ENCODE measurements around the gene SMIM14.
"Not testable (repeated sequence)": the region's sequence is repeated elsewhere in the genome, so short reads cannot be mapped to it uniquely, and the experiment has no call there.

The SMIM14 gene

DNA sequence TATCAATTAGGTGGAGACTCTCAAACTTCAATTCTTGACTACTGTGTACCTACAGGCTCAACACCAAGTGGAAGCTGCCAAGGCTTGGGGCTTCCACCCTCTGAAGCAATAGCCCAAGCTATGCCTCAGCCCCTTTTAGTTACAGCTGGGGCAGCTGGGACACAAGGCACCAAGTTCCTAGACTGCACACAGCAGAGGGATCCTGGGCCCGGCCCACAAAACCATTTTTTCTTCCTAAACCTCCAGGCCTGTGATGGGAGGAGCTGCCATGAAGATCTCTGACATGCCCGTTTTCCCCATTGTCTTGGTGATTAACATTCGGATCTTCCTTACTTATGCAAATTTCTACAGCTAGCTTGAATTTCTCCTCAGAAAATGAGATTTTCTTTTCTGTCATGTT lies 108.0 kb downstream of the SMIM14 start:
- DNase-seq (ENCODE audit: low spot score): no peak

DNA sequence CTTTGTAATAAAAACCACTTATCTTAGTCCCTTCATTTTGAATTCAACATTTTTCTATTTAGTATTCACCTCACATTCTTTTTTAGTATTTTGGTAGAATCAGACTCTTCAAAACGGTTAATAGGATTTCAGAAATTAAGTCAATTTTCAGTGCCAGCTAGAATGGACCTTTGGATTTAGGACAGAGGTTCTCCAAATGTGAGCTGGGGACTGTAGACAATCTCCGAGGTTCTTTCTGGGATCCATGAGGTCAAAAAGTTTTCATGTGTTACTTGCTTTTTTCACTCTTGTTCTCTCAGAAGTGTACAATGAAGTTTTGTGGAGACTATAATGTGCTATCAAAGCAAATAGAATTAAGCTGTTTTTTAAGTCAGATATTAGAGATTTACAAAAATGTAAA lies 109.1 kb downstream of the SMIM14 start:
- DNase-seq (ENCODE audit: low spot score): no peak

DNA sequence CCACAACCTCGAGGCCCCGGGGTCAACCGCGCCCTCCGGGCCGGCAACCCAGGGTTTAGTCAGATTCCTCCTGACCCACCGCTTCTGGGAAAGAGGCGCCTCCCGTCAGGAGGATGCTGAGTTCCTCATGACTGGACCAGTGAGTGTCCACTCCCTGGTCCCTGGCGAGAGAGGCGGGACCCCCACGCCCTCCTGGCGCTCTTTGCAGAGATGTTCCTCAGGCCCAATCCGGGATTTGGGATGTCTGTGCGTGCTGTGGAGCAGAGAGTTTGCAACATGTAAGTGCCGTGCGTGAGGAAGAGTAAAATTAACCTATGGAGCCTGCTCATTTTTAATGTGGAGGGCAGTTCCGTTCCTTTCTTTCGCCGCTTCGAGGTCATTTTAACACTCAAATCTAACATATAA lies 110.6 kb downstream of the SMIM14 start:
- DNase-seq (ENCODE audit: low spot score): no peak

DNA sequence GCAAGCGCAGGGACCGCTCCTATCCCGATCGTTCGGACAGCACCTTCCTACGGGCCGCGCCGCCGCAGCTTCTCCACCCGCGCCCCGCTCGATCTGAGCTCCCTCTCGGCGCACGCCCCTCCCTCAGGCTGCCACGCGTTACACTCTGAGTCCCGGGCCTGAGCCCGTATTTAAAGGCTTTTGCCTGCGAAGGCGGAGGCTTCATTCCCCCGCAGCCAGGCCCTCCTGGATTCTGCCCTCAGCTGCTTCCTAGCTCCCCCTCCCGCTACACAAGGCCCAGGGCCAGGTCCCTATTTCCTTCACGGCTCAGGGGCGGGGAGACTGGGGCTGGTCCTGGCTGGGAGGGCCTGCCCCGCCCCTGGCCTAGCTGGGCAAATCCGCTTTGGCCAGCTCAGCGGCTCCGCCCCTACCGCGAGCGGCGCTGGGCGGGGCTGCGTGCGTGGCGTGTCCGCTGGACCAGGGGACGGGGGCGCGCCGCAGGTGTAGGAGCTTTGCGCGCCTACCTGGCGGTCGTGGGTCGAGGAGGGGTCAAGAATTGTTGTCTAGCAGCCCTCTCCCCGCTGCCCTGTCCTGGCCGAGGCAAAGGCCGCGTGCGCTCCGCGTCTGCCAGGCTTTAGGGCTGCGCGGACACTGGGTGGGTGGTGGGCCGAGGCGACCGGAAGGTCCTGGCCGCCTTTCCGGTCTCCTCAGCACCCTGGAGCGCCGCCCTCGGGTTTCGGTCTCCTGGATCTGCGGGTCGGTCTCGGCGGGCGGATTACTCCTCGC lies 111.2 kb downstream of the SMIM14 start, which contains the start of gene UGDH:
UGDH (minus strand) TSS at position 144 of the 765 bp plus-strand sequence. CDS start 5,927 bp downstream, outside the sequence.
- peak; percentile 99 for DNase-seq (ENCODE audit: low spot score)

DNA sequence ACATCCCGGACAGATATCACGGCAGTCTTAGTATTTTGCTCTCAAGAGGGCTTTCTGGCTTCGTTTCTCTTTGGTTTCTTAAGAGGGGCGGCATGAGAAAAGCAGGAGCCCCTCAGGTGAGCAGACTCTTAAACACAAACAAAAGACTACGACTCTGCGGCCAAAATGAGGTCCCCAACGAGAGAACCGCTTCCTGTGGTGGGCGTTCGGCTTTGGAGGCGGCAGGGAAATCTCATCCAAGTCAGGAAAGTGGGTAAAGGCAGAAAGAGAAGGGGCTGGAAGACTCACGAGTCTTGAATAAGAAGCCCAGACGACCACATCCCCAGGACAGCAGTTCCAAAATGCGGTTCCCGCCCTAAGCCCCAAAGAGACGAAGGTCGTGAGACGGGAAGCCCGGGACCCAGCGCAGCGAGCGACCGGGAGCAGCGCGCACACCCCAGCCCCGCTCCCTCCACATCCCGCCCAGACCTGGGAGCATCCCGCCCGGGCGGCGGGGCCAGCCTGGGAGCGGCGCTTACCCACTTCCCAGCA lies 111.8 kb downstream of the SMIM14 start:
- no peak for DNase-seq (ENCODE audit: low spot score)

DNA sequence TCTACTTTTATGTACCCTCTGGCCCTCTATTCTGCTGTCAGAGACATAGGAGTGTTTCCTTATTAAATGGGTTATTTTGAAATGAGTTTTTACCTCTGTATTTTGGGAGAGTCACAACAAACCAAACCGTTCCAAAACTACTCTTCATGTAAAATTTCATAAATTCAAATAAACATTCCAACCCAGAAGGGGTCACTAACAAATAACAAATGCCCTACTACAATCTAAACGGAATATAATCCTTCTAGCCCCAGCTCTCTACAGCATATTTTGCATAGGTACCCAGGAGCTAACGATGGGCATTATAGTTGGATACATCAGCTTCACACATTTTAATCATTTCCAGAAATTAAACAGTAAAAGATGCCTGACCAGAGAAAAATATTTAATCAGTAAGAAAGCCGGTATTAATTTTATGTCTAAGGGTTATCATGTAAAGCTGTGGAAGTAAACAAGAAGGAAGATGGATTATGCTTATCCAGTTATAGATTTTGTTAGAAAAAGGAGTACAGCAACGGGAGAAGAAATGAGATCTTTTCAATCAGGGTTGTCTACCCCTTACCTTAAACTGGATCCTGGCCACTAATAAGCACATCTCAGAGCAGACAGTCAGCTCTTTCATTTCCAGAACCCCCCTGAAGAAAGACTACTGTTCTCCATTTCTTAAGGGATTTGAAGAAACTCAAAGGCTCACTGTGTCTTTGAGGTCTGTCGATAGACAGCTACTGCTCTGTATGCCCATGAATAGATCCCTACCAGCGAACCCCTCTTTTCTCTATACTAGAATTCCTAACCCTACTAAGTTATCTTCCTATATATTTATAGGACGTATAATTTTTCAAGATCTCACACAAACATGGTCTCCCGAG lies 112.6 kb downstream of the SMIM14 start:
- no peak for DNase-seq (ENCODE audit: low spot score)

DNA sequence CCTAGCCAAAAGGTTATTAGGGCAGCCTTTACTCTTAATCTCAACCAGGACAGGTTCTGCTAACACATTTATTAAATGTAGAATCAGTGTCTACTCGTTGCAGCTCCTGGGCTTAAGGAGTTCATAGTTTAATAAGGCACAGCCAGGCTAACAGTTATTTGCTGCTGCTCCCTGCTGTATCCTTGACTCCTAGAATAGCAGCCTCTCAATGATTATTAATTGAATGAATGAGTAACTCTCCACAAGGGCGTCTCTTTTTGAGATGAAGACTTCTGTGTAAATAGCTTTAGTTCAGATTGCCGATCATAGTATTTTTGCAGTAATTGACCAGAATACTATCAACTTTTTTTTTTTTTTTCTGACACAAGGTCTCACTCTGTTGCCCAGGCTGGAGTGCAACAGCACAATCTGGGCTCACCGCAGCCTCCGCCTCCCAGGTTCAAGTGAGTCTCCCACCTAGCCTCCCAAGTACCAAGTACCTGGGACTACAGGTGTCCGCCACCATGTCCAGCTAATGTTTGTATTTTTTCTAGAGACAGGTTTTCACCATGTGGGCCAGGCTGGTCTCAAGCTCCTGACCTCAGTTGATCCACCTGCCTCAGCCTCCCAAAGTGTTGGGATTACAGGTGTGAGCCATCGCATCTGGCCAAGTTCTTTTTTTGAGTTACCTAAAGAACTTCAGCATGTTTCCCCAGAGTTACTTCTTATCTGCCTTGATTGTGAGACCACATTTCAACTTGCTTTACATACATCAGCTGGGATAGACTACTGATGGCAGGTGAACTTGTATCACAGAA lies 114.3 kb downstream of the SMIM14 start:
- DNase-seq (ENCODE audit: low spot score): no peak

DNA sequence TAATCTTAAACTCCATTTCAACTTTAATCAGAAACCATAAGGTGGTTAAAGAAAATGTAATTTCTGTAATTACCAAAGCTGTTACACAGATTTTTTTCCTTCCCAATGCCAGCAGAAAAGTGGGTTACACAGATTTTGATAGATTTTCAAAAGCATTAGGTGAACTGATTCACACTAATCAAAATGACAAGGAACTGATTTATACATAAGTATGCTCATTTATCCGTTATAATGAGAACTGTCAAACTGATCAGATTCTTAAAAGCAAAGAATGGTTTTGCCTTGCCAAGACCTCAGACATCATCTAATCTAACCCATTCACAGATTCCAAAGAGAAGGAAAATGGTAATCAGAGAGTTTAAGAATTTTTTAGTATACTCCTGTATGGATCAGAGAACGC lies 116.6 kb downstream of the SMIM14 start:
- DNase-seq (ENCODE audit: low spot score): no peak

DNA sequence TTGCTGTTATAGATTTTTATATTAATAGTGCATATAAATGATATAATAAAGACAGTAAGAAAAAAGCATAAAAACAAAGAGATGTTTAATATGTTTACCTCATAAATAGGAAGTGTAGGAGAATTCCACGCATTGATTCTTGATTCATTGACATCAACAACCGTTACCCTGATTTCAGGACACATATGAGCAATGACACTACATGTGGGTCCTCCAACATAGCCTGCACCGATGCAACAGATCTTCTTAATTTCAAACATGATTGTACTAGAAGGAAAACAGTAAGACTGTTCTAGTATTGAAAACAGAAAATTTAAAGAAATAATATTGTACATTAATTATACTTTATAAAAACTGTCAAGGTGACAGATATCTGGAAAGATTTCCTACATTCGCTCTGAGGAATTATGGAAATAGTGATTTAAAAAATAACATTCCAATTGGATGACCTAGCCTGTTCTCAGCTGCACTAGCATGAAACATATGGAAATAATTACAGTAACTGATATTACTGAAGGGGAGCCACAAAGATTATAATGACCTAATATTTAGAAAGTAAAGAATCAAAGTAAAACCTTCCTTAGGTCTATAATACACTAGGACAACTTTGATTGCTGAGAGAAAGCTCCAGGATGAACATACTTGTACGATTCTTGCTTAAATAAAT lies 117.3 kb downstream of the SMIM14 start:
- no peak for DNase-seq (ENCODE audit: low spot score)

DNA sequence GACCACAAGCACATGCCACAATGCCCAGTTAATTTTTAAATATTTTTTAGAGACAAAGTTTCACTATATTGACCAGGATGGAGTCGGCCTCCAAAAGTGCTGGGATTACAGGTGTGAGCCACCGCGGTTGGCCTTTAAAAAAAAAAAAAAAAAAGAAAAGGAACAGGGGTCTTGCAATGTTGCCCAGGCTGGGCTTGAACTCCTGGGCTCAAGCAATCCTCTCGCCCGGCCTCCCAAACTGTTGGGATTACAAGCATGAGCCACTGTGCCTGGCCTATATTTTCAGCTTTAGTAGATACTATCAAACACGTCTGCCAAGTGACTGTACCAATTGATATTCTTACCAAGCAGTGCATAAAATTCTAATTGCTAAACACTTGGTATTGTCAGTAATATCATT lies 120.2 kb downstream of the SMIM14 start:
- no peak for DNase-seq (ENCODE audit: low spot score)

DNA sequence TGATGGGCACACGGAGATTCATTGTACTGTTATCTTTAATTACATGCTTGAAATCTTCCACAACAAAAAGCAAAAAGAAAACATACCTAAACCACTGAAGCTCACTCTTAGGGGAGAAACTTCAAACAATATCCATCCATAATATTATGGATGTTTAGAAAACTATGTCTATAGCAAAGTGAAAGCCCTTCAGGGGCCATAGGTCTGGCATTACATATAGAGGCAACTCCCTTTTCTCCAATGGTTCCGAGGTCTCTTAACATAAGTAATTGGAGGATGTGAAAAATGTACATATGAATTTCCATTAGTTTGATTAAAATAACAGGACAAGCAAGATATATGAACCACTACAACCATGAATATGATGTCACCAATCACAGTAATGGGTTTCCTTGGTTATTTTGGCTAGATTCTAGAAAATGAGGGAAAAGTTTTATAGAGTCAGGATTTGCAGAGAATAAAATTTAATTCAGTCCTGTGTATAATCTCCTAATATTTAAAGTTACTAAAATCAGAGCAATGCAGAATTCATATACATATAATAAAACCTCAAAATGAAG lies 122.2 kb downstream of the SMIM14 start:
- DNase-seq (ENCODE audit: low spot score): no peak

DNA sequence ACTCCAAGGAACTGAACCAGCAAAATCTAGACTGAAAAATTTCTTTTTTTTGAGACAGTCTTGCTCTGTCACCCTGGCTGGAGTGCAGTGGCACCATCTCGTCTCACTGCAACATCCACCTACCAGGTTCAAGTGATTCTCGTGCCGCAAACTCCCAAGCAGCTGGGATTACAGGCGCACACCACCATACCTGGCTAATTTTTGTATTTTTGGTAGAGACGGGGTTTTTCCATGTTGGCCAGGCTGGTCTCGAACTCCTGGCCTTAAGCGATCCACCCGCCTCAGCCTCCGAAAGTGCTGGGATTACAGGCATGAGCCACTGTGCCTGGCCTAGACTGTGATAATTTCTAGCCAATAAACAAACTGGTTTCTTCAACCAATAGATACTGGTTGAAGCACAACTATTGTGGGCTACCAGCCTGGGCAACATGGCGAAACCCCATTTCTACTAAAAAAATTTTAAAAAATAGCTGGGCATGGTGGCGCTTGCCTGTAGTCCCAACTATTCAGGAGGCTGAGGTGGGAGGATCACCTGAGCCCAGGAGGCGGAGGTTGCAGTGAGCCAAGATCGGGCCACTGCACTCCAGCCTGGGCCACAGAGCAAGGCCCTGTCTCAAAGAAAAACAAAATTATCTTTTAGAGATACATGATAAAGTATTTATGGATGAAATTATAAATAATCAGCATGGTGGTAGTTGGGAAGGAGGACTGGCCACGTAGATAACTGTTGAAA lies 122.8 kb downstream of the SMIM14 start:
- DNase-seq (ENCODE audit: low spot score): not testable (repeated sequence)

DNA sequence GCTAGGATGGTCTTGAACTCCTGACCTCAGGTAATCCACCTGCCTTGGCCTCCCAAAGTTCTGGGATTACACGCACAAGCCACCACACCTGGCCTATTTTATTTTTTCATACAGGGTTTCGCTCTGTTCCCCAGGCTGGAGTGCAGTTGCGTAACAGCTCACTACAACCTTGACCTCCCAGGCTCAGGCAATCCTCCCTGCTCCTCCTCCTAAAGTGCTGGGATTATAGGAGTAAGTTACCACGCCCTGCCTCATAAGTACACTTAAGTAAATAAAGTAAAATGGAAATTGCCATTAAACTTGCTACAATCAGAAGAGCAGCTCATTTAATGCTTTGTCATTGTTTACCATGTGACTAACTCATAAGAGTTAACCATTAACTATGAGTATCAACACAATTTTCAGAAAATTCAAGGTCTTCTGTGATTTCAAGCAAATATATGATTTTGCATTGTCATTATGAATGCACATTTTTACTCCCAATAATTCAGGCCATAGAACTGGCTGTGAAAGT lies 123.7 kb downstream of the SMIM14 start:
- no peak for DNase-seq (ENCODE audit: low spot score)

DNA sequence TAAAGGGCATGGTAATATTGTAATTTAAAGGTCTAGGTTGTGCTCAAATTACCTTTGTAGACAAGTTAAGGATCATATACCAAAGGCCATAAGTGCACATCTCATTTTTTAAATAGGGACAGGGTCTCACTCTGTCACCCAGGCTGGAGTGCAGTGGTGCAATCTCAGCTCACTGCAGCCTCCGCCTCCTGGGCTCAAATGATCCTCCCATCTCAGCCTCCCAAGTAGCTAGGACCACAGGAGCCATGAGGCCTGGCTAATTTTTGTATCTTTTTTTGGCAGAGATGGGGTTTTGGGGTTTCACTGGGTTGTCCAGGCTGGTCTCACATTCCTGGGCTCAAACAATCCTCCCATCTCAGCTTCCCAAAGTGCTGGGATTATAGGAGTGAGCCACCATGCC lies 124.4 kb downstream of the SMIM14 start:
- DNase-seq (ENCODE audit: low spot score): not testable (repeated sequence)

DNA sequence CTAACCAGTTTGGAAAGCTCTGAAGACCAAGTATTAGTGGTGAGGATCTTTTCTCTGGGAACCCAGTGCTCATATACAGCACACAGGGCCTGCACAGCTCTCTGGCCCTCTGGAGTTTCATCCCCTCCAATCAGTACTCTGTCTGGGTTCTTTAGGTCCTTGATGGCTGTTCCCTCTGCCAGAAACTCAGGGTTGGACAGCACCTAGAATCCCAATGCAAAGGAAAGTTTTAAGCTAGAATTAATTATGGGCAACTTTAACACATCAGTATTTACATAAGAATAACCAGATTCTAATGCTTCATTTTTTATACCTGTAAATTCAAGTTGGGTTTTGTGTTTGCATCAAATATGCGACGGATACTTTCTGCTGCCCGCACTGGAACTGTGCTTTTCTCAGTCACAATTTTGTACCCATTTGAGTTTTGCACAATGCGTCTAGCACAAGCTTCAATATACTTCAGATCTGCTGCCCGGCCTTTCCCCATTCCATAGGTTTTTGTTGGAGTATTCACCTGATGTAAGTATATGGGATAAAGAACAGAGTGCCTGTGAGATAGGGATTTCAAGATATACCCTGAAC lies 128.2 kb downstream of the SMIM14 start:
- no peak for DNase-seq (ENCODE audit: low spot score)

DNA sequence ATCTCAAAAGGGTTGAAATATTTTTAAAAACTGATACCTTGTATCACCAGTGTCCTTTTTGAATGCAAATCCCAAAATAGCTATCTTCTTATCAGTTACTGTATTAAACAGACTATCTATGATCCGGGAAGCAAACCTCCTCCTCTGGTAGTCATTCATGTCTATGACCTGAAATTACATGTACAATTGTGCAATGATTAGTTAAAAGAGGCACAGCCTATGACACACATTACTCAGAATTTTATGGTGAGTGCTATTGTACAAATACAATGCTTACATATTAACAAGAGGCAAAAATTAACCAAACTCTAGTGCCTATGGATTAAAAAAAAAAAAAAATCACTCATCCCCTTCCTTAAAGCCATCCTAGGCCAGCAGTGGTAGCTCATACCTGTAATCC lies 133.1 kb downstream of the SMIM14 start:
- no peak for DNase-seq (ENCODE audit: low spot score)

DNA sequence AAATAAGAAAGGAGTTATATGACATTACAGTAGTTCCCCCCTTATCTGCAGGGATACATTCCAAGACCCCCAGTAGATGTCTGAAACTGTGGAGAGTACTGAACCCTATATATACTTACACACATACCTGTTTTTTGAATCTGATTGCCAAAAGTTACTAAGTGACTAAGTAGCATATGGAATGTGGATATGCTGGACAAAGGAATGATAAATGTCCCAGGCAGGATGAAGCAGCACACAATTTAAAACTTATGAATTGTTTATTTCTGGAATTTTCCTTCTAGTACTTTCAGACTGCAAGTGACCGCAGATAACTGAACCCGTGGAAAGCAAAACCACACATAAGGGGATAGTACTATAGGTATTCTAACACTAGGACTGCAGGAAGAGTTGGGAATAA lies 134.1 kb downstream of the SMIM14 start:
- DNase-seq (ENCODE audit: low spot score): no peak

DNA sequence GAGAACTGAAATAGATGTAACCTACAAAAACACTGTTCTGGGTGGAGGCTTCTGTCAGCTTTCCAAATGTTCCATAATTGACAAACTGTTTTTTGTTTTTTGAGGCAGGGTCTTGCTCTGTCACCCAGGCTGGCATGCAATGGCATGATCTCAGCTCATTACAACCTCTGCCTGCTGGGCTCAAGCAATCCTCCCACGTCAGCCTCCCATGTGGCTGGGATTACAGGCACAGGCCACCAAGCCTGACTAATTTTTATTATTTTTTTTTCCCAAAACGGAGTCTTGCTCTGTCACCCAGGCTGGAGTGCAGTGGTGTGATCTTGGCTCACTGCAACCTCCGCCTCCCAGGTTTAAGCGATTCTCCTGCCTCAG lies 136.0 kb downstream of the SMIM14 start:
- not testable (repeated sequence) for DNase-seq (ENCODE audit: low spot score)

DNA sequence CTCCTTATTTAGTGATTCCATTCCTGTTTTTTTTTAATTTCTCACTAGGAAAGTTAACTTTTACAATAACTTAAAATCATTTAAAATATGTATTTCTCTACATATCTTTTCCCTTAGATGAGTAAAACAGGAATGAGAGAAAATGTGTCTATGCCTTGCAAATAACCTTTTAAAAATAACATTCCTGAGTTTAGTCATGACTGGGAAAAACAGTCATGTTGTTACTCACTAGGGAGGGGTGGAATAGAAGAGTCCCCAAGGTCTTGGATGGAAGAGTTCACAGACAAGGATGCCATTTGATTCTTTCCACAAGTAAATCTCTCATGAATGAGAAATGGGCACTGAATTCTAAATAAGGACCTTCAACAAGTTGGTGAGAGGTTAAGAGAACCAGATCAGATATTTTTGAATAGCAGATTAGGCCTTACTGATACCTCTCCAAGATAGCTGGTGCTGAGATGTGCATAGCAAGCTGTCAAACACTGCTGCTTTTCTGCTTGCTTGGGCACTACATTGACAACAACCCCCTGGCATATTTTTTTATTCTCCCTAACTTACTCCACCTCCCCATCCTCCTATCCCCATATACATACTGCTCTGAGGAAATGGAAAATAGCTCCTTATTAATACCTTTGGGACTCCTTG lies 136.5 kb downstream of the SMIM14 start:
- no peak for DNase-seq (ENCODE audit: low spot score)

DNA sequence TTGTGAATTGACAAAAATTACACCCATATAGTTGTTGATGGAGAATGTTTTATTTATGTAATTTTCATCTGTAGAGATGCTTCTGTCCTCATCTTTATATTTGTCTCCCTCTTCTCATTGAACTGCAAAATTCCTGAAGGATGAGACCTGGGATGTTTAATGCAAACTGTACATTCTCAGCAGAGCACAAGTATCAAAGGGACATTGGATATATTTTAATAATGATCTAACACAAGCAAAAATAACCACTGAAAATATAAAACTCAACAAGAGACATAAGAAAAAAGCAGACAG lies 140.0 kb downstream of the SMIM14 start:
- DNase-seq (ENCODE audit: low spot score): no peak

Measured in left forelimb (tissue), 1 donor.